ENCODE data around the gene ADAM19. TPM values are rescaled to one million over a fixed set of nuclear protein-coding genes. Genes with fewer than 3 reads are reported as not detected.

The ADAM19 gene
- total and polyA plus RNA-seq, 2 experiments from 2014 or later = 9.1 to 13.2 TPM

DNA sequence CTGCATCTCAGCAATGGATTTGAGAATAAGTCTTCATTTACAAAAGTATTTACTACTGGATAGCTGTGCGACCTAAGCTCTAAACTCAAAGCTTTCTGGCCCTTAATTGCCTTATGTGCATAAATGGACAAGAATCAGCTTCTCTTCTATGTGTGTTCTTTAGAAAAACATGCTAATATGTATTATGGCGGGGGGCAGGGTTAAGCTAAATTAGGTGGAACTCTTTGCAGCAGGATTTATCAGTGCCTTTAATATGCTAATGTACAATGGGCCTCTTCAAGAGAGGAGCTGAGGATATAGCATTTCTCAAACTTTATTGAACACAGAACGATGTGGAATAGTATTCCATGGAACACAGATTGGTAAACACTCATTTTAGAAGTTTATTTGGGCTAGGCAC, 125.6 kb downstream of the ADAM19 start (continued):
- TF ChIP-seq, protein P1, sequence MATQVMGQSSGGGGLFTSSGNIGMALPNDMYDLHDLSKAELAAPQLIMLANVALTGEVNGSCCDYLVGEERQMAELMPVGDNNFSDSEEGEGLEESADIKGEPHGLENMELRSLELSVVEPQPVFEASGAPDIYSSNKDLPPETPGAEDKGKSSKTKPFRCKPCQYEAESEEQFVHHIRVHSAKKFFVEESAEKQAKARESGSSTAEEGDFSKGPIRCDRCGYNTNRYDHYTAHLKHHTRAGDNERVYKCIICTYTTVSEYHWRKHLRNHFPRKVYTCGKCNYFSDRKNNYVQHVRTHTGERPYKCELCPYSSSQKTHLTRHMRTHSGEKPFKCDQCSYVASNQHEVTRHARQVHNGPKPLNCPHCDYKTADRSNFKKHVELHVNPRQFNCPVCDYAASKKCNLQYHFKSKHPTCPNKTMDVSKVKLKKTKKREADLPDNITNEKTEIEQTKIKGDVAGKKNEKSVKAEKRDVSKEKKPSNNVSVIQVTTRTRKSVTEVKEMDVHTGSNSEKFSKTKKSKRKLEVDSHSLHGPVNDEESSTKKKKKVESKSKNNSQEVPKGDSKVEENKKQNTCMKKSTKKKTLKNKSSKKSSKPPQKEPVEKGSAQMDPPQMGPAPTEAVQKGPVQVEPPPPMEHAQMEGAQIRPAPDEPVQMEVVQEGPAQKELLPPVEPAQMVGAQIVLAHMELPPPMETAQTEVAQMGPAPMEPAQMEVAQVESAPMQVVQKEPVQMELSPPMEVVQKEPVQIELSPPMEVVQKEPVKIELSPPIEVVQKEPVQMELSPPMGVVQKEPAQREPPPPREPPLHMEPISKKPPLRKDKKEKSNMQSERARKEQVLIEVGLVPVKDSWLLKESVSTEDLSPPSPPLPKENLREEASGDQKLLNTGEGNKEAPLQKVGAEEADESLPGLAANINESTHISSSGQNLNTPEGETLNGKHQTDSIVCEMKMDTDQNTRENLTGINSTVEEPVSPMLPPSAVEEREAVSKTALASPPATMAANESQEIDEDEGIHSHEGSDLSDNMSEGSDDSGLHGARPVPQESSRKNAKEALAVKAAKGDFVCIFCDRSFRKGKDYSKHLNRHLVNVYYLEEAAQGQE (IDR thresholded peaks at IDR 0.05; ENCODE audit: unreplicated experiment) = no peak
- TF ChIP-seq JUNB (IDR thresholded peaks at IDR 0.05; ENCODE audit: unreplicated experiment) (no peak), CTCF (conservative IDR thresholded peaks at IDR 0.05; ENCODE audit: low read depth in 2 of 2) (no peak)
- TF ChIP-seq, protein P2, sequence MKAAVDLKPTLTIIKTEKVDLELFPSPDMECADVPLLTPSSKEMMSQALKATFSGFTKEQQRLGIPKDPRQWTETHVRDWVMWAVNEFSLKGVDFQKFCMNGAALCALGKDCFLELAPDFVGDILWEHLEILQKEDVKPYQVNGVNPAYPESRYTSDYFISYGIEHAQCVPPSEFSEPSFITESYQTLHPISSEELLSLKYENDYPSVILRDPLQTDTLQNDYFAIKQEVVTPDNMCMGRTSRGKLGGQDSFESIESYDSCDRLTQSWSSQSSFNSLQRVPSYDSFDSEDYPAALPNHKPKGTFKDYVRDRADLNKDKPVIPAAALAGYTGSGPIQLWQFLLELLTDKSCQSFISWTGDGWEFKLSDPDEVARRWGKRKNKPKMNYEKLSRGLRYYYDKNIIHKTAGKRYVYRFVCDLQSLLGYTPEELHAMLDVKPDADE (IDR thresholded peaks at IDR 0.05) = no peak

DNA sequence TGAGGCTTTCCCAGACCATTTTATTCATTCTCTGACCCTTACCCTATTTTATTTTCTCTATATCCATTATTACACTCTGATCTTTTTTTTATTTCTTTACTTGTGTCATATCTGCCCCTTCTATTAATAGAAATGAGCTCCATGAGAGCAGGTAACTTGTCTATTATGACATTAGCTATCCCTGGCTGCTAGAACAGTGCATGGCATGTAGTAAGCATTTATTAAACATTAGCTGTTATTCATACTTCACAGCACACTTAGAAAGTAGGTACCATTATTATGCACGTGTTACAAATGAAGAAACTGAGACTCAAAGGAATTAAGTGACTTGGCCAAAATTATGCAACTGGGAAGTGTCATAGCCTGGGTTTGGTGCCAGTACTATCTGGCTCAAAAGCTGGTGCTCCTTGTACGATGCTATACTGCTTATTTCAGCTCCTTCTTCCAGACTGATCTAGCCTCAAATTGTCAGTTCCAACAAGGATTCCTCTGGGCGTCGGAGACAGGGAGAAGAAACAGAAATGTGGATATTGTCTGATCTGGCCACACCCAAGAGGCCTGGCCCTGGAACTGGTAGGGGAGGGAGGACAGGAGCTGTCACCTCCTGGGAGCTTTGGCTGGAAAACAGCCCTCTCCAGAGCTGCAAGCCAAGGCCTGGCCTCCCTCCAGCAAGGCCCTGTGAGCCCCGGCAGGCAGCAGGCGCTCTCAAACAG, 126.4 kb downstream of the ADAM19 start:
- Mint-ChIP-seq H3K27ac (no peak overlapping the region), H3K27me3 (ENCODE audit: insufficient read depth, low read depth, poor library complexity) (no peaks in the 10 kb centered on the region), H3K9me3 (no peaks in the 10 kb centered on the region), H3K36me3 (ENCODE audit: low read depth) (no peaks in the 10 kb centered on the region), H3K4me1 (no peaks in the 10 kb centered on the region; the same call in 1 of the 3 replicates), H3K4me3 (no peak overlapping the region)
- DNase-seq (ENCODE audit: low spot score) (no peak), ATAC-seq (no peak)
- H3F3A ChIP-seq (replicated peaks; ENCODE audit: low read depth) = no peaks in the 10 kb centered on the region
- no peaks in the 10 kb centered on the region for H4K20me1 ChIP-seq (replicated peaks; ENCODE audit: insufficient read depth)
- H2AFZ ChIP-seq = no peak overlapping the region
- no peaks in the 10 kb centered on the region for H3K27me3 ChIP-seq (ENCODE audit: insufficient read depth)
- H3K4me1 ChIP-seq (ENCODE audit: insufficient read depth) = no peaks in the 10 kb centered on the region
- no peak overlapping the region for H3K27ac ChIP-seq (ENCODE audit: low read depth)
- H3K36me3 ChIP-seq (ENCODE audit: insufficient read depth) = no peaks in the 10 kb centered on the region
- H3K4me3 ChIP-seq = no peak overlapping the region
- no peak overlapping the region for H3K4me2 ChIP-seq
- H3K79me2 ChIP-seq (replicated peaks; ENCODE audit: insufficient read depth) = no peaks in the 10 kb centered on the region
- H3K9me2 ChIP-seq (ENCODE audit: insufficient read depth) = no peaks in the 10 kb centered on the region
- TF ChIP-seq ZNF114 (CRISPR knock-in tag; IDR thresholded peaks at IDR 0.05) = no peak
- TF ChIP-seq CREB1 (CRISPR knock-in tag; IDR thresholded peaks at IDR 0.05; ENCODE audit: low read depth) = no peak
- TF ChIP-seq JUNB (IDR thresholded peaks at IDR 0.05; ENCODE audit: unreplicated experiment) = no peak
- no peak for TF ChIP-seq POLR2AphosphoS5 (IDR thresholded peaks at IDR 0.05; ENCODE audit: low read depth)
- TF ChIP-seq EZH2phosphoT487 (IDR thresholded peaks at IDR 0.05; ENCODE audit: unreplicated experiment) = no peak
- TF ChIP-seq, protein P2 (IDR thresholded peaks at IDR 0.05) = no peak
- TF ChIP-seq, protein P1 (IDR thresholded peaks at IDR 0.05; ENCODE audit: unreplicated experiment) = no peak
- TF ChIP-seq CTCF (conservative IDR thresholded peaks at IDR 0.05; ENCODE audit: low read depth in 2 of 2) = no peak
- no peak for TF ChIP-seq NANOG (IDR thresholded peaks at IDR 0.05; ENCODE audit: borderline replicate concordance)

Measured in GM23338 (cell line).